Lower leg skin (tissue), 3 donors: ENCODE data around the gene ITGB3.

ENCODE experiments used
- POLR2A ChIP-seq, 2 donors: fragments of 450-650 bp; IDR thresholded peaks; one replicate each; pipeline ENCODE4 v1.6.1; 2016 to 2017; ENCODE audit warnings: antibody characterized with exemption in 2 of 2, mild to moderate bottlenecking in 1 of 2, moderate library complexity in 1 of 2
- TF ChIP-seq, protein P1 (sequence below), 3 donors: fragments of 450-650 bp; IDR thresholded peaks; one replicate each; pipeline ENCODE4 v1.5.1; 2016; ENCODE audit warnings: antibody characterized with exemption in 3 of 3, mild to moderate bottlenecking in 3 of 3, moderate library complexity in 2 of 3

DNA sequence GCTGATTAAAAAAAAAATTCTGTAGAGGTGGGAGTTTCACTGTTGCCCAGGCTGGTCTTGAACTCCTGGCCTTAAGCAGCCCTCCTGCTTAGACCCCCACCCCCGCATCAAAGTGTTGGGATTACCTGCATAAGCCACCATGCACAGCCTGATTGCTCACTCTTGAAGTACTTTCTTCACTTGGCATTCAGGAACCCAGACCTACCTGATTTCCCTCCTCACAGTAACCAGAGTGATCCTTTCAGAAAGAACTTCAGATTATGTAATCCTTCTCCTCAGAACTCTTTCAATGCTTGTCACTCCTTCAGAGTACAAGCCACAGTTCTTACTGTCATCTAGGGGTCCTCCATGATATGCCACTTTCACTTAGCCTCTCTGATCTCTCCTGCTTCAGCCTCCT is 71.5 kb downstream of the ITGB3 start:
- TF ChIP-seq, protein P1, sequence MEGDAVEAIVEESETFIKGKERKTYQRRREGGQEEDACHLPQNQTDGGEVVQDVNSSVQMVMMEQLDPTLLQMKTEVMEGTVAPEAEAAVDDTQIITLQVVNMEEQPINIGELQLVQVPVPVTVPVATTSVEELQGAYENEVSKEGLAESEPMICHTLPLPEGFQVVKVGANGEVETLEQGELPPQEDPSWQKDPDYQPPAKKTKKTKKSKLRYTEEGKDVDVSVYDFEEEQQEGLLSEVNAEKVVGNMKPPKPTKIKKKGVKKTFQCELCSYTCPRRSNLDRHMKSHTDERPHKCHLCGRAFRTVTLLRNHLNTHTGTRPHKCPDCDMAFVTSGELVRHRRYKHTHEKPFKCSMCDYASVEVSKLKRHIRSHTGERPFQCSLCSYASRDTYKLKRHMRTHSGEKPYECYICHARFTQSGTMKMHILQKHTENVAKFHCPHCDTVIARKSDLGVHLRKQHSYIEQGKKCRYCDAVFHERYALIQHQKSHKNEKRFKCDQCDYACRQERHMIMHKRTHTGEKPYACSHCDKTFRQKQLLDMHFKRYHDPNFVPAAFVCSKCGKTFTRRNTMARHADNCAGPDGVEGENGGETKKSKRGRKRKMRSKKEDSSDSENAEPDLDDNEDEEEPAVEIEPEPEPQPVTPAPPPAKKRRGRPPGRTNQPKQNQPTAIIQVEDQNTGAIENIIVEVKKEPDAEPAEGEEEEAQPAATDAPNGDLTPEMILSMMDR (IDR thresholded peaks at IDR 0.05) = no peak
- TF ChIP-seq POLR2A (IDR thresholded peaks at IDR 0.05) = no peak
